NCI-H1694 treated with DMSO at 0.1 percent for 48 hours (cell line): Measurements from ENCODE around the gene DNAJB14.

Experiments
- DNase-seq: peaks from one replicate; lab custom pipeline; 2025; lab: John Stamatoyannopoulos, UW

The DNAJB14 gene

DNA sequence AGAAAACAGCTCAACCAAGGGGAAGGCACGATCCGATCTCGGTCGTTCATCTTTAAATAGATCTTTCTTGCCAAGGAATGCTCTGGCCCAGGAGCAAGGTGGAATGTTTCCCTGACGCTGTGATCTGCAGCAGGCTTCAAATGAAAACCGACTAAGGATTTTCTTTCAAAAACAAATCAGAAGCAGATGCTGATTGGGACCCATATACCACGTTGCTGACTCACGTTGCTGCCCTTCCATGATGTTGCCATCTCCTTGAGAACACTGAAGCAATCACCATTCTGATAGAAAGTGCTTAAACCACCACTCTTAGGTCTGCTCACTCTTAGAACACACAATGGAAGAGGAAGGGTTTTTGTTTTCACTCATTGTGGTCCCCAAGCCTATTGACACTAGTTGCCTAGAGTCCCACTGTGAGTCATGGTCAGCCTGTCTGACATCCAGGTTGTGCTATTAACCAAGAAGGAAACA lies 78.3 kb downstream of the DNAJB14 start:
- no peak for DNase-seq

DNA sequence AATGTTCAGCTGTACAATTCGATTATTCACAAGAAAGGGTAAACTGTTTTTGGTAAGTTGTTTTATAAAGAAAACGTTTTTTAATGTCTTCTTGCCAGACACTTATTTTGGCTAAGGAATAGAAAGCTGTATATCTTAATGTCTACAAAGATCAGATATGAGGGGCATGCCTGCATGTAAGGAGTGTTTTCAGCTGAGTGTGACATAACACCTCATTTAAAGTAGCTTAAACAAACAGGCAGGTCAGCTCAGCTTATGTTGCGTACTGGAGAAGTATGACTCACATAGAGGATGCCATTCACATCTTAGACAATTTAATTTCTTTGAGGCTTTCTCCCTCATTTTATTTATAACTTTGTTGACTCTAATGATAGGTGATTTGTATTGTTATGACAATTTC lies 82.6 kb downstream of the DNAJB14 start:
- no peak for DNase-seq

DNA sequence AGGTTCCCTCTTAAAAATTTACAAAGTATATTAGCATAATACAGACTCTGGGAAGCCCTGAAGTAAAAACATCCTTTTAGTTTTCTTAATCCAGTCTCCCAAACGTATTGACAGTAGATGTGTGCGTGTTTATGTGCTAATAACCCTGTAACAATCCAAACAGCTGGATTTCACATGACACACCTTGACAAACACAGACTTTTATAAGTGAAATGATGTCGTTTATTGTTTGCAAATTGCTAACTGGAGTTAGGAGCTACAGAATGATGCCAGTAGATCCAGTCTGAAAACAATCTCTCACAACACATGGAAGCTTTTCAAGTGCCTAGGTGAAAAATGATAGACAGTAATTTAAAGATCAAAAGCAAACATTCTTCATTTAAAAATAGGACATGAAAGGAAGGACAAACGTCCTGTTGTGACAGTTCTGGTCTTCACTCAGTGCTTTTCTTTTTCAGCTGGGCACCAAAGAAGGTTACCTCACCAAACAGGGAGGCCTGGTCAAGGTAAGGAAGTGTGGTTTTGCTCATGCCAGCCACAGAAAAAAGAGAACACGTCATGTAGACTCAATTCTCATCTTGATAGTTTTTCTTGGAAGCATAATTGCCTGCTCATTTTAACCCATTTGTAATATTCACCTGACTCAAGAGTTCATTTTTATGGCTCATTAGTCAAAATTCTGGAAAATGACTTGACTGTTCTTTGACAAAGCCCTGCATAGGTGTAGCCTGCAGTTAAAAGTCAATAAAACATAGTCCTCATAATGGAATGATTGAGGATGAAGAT lies 85.1 kb downstream of the DNAJB14 start:
- no peak for DNase-seq

DNA sequence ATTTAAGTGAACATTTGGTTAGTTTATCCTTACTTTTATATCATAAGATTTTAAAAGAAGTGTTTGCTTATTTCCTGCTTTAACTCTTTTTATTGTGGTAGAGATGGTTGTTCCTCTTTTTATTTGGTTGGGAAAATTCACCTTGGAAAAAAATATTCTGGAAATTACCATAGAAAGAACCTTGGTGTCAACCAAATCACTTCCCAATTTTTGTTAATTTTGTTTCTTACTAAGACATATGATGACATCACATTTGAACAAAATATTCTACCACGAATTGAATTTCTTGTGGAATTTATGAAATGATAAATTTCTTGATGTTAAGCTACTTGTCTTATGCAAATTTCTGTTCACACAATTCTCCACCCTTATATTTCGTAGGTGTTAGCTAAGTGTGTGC lies 85.9 kb downstream of the DNAJB14 start:
- DNase-seq = no peak

DNA sequence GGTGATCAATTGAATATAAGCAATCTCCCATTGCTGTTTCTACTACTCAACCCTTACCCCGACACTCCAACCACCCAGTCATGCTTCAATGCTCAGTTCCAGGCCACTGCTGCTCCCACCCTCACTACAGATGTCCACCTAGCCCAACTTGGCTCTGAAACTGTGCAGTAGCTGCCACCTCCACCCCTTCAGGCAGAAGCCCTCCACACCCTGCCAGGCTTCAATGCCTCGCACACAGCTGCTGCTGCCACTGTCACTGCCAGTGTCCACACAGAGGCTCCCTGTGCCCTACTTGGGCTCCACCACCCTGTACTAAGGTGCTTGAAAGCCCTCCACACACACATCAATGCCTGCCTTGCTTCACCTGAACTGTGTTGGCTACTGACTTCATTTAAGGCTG lies 86.8 kb downstream of the DNAJB14 start:
- no peak for DNase-seq

DNA sequence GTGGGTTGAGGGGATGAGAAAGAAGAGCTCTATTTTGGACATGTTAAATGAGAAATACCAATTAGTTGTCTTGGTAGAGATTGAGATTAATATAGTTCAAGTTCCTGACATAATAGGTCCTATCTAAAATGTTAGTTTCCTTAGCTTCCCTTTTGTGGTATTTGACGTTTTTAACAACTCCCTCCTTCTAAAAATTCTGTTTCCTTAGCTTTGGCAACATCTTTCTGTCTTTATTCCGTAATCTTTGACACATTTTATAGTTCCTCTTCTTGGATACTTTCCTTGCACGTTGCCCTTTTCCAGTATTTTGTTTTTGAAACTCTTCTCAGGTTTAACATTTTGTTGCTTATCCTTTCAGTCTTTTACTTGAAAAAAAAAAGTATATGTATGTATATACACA lies 89.1 kb downstream of the DNAJB14 start:
- no peak for DNase-seq

DNA sequence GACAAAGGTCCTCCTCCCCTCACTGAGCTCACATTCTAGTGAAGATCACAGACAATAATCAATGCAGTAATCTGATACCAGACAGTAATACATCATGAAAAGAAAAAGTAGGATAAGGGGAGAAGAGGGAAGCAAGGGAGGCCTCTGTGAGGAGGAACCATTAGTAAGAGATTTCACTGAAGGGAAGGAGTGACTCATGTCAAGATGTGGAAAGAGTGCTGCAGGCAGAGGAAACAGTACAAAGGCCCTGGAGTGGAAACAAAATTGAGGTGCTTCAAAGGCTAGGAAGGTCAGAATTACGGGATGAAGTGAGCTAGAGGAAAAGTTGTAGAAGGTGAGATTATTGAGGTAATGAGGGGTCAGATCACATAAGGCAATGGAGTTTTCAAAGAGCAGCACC lies 90.3 kb downstream of the DNAJB14 start:
- DNase-seq = no peak

DNA sequence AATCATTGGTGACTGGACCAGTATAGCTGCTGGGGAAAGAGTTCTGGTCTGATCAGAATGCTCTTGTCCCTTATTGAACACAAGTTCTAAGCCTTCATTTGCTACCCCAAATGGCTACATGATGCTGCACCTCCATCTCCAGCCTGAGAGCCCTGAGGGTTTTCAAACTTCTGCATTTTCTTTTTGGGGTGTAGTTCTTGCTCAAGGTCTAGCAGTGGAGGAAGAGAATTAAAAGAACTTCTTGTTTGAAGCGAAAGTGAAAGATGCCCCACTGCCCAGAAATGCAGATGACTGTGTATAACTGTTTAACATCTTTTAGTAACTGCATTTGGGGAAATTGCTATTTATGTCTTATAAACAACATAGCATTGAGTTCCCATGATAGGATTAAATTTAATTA lies 90.7 kb downstream of the DNAJB14 start:
- no peak for DNase-seq

DNA sequence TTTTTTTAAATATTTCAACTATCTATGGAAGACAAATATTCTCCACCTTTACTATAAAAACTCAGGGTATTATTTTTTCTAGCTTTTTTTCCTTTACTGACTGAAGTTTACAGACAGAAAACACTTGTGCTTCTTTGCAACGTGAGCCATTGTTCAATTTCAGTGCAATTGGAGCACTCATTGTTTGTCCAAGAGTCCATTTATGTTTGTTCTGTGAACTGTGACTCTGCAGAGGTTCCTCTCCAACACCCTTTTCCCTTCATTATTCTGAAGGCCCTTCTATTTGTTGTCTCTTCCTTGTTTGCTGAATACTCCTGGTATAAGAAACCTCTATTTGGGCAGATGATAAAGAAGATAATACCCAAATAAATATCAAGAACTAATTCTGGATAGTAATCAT lies 92.4 kb downstream of the DNAJB14 start:
- DNase-seq = no peak

DNA sequence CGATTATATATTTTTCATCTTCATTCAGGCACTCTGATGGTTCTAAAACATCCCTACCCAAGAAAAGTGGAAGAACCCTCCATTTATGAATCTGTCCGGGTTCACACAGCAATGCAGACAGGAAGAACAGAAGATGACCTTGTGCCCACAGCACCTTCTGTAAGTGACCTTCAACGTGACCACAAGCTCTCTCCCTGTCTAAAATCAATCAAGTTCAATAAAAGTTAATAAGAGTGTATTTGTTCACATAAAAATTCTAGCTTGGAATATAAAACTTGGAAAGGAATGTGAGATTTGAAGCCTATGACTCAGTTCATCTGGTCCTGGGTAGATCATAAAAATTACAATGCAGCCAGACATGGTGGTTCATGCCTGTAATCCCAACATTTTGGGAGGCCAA lies 93.2 kb downstream of the DNAJB14 start:
- DNase-seq = no peak

DNA sequence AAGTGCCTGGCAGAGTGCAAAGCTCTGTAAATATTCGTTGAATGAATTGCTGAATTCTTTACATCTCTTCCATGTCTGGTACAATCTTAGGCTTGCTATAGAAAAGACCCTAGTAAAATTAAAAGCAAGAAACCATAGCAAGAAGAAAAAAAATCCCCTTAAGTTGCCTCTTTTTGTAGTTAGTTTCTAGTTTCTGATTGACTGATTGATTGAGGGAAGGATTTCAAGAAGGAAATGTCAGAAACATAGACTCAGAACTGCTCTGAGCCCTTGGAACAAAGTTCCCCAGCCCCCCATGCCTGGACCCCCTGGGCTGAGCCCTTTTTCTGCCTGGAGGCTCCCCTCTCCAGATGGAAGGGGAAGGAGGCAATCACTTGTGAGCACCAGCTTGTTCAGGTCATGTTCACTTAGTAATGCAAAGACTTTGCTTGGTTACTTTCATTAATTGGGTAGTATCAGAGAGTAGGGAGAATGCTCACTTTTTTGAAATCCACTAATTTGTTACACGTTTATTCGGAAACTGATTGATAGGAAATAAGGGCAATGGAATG lies 94.1 kb downstream of the DNAJB14 start:
- no peak for DNase-seq

DNA sequence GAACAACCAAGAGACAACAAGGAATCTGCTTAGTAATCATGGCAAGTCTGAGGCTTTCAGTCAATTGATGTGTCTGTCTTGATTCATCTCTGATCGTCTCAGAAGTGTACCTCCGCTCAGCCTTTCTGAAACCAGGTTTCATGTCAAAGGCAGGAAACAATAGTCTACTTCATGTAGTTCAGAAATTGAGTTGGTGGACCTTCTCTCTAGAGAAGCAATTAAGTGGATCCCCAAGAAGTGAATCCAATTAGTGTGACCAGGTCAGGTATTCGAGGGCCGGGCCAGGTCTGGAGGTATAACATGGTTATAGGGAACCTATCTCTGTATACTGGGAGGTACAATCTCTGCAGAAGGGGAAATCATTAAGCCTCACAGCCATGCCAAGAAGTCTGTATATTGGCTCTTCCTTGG lies 97.8 kb downstream of the DNAJB14 start:
- no peak for DNase-seq

DNA sequence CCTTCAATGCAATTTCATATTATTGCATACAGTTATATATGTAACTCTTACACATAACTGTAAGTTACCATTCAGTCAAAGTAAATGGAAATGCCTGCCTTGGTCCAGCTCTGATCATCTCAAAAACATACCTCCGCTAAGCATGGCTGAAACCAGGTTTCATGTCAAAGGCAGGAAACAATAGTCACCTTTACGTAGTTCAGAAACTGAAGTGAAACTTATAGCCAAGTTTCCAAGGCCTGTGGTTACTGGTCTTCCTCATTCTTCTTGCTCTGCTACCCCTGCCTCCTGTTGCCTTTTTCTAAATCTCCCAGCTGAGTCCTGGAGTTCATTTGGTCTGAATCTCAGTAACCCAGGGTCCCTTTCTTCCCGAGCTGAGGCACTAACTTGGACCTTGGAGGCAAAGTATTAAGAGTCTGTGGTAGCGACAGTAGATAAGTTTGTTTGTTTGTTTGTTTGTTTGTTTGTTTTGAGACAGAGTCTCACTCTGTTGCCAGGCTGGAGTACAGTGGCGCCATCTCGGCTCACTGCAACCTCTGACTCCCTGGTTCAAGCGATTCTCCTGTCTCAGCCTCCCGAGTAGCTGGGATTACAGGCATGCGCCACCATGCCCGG lies 98.9 kb downstream of the DNAJB14 start:
- no peak for DNase-seq

DNA sequence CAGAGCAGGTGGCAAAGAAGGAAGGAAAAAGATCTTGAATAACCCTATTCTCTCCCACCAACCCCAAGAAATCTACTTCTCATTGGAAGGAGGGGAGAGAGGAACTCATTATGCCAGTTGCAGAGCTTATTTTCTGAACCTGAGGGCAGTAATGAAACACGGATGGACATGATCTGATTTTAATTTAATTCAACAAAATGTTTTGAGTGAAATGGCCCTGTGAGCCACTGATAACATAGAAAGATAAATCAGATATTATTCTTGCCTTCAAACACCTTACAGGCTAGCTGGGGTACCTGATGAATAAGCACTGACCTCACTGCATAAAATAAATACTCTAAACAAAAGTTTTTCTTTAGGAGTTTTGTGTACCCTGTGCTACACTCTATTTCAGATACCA lies 99.5 kb downstream of the DNAJB14 start:
- DNase-seq = no peak
